ENCODE measurements around the gene OCA2.

The OCA2 gene

DNA sequence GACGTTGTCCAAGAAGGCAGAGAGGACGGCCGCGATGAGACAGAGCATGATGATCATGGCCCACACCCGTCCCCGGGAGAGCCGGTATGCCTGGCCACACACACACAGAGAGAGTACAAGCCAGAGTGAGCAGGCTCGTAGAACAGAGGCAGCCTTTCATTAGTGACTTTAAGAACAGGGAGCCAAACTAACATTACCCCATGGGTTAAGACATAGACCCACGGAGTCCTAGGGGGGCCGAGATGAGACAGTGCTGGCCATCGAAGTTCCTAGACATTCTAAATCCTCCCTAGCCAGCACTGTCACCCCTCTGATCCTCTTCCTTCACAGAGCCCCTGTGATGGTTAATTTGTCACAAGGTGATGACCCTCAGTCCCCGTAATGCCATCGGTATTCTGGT is 114.0 kb downstream of the OCA2 start:
- Histone ChIP-seq H3K4me2 (ENCODE audit: low read depth, low read length, poor library complexity, severe bottlenecking) (no peak overlapping the region), H4K20me1 (ENCODE audit: low read depth, low read length) (no peaks in the 10 kb centered on the region), H3K9me2 (replicated peaks; ENCODE audit: insufficient read depth, low read length) (no peaks in the 10 kb centered on the region), H3K9me3 (ENCODE audit: insufficient read depth, low read length) (no peaks in the 10 kb centered on the region), H3K27me3 (ENCODE audit: low read length) (no peaks in the 10 kb centered on the region), H3K36me3 (ENCODE audit: low read length) (no peaks in the 10 kb centered on the region), H2AFZ (ENCODE audit: low read depth, low read length, severe bottlenecking) (no peak overlapping the region), H3K27ac (ENCODE audit: low read depth, low read length) (no peak overlapping the region), H3K79me2 (ENCODE audit: insufficient read depth, low read length) (no peaks in the 10 kb centered on the region), H3F3A (ENCODE audit: insufficient read depth) (no peaks in the 10 kb centered on the region), H3K9ac (ENCODE audit: low read length) (no peak overlapping the region), H3K4me3 (ENCODE audit: insufficient read depth, low read length, poor library complexity, severe bottlenecking) (no peak overlapping the region)
- TF ChIP-seq, protein P1, sequence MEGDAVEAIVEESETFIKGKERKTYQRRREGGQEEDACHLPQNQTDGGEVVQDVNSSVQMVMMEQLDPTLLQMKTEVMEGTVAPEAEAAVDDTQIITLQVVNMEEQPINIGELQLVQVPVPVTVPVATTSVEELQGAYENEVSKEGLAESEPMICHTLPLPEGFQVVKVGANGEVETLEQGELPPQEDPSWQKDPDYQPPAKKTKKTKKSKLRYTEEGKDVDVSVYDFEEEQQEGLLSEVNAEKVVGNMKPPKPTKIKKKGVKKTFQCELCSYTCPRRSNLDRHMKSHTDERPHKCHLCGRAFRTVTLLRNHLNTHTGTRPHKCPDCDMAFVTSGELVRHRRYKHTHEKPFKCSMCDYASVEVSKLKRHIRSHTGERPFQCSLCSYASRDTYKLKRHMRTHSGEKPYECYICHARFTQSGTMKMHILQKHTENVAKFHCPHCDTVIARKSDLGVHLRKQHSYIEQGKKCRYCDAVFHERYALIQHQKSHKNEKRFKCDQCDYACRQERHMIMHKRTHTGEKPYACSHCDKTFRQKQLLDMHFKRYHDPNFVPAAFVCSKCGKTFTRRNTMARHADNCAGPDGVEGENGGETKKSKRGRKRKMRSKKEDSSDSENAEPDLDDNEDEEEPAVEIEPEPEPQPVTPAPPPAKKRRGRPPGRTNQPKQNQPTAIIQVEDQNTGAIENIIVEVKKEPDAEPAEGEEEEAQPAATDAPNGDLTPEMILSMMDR (IDR thresholded peaks at IDR 0.05; ENCODE audit: insufficient read depth, low read length, poor library complexity, severe bottlenecking), result no peak
- TF ChIP-seq EZH2phosphoT487 (conservative IDR thresholded peaks at IDR 0.05; ENCODE audit: low read length), result no peak

- Histone ChIP-seq H3K9me3 (ENCODE audit: insufficient read depth, low read length) (no peaks in the 10 kb centered on the region), H4K20me1 (ENCODE audit: low read depth, low read length) (no peaks in the 10 kb centered on the region), H3K79me2 (ENCODE audit: insufficient read depth, low read length) (no peaks in the 10 kb centered on the region), H3K36me3 (ENCODE audit: low read length) (no peaks in the 10 kb centered on the region), H3K9ac (ENCODE audit: low read length) (no peak overlapping the region), H3K27ac (ENCODE audit: low read depth, low read length) (no peak overlapping the region), H3K4me3 (ENCODE audit: insufficient read depth, low read length, poor library complexity, severe bottlenecking) (no peak overlapping the region), H3F3A (ENCODE audit: insufficient read depth) (no peaks in the 10 kb centered on the region), H2AFZ (ENCODE audit: low read depth, low read length, severe bottlenecking) (no peak overlapping the region), H3K4me2 (ENCODE audit: low read depth, low read length, poor library complexity, severe bottlenecking) (no peak overlapping the region), H3K9me2 (replicated peaks; ENCODE audit: insufficient read depth, low read length) (no peaks in the 10 kb centered on the region), H3K27me3 (ENCODE audit: low read length) (no peaks in the 10 kb centered on the region)
- TF ChIP-seq, protein P1 (IDR thresholded peaks at IDR 0.05; ENCODE audit: insufficient read depth, low read length, poor library complexity, severe bottlenecking), result no peak
- TF ChIP-seq EZH2phosphoT487 (conservative IDR thresholded peaks at IDR 0.05; ENCODE audit: low read length), result no peak
Observed at GRCh38 chr15:27983496-27983895, 115.6 kb downstream of the OCA2 start.

- Histone ChIP-seq H3K9me2 (replicated peaks; ENCODE audit: insufficient read depth, low read length) (no peaks in the 10 kb centered on the region), H4K20me1 (ENCODE audit: low read depth, low read length) (no peaks in the 10 kb centered on the region), H3F3A (ENCODE audit: insufficient read depth) (no peaks in the 10 kb centered on the region), H3K36me3 (ENCODE audit: low read length) (no peaks in the 10 kb centered on the region), H3K4me3 (ENCODE audit: insufficient read depth, low read length, poor library complexity, severe bottlenecking) (no peak overlapping the region), H3K9me3 (ENCODE audit: insufficient read depth, low read length) (no peaks in the 10 kb centered on the region), H3K79me2 (ENCODE audit: insufficient read depth, low read length) (no peaks in the 10 kb centered on the region), H3K27ac (ENCODE audit: low read depth, low read length) (no peak overlapping the region), H3K9ac (ENCODE audit: low read length) (no peak overlapping the region), H2AFZ (ENCODE audit: low read depth, low read length, severe bottlenecking) (no peak overlapping the region), H3K4me2 (ENCODE audit: low read depth, low read length, poor library complexity, severe bottlenecking) (no peak overlapping the region), H3K27me3 (ENCODE audit: low read length) (no peaks in the 10 kb centered on the region)
- TF ChIP-seq EZH2phosphoT487 (conservative IDR thresholded peaks at IDR 0.05; ENCODE audit: low read length), result no peak
- TF ChIP-seq, protein P1 (IDR thresholded peaks at IDR 0.05; ENCODE audit: insufficient read depth, low read length, poor library complexity, severe bottlenecking), result no peak
Observed at GRCh38 chr15:27977696-27978095, 121.4 kb downstream of the OCA2 start.
